Suprapubic skin (tissue), 4 donors: Measurements from ENCODE around the gene WWOX.

Experiments
- POLR2A ChIP-seq, 2 donors: fragments of 450-650 bp; IDR thresholded peaks; one replicate each; pipeline ENCODE4 v1.6.1; 2017; ENCODE audit warnings: antibody characterized with exemption in 2 of 2, mild to moderate bottlenecking in 2 of 2, moderate library complexity in 2 of 2
- POLR2AphosphoS5 ChIP-seq, 3 donors: sonication (generic); formaldehyde crosslinking; IDR thresholded peaks; one replicate each; pipeline ENCODE4 v1.6.1; 2017; ENCODE audit warnings: antibody characterized with exemption in 3 of 3
- TF ChIP-seq, protein P1 (sequence below), 2 donors: fragments of 200-600 bp in 1 of 2; fragments of 450-650 bp in 1 of 2; sonication (generic) in 1 of 2; IDR thresholded peaks; one replicate each; pipeline ENCODE4 v1.5.1; 2016 to 2019; ENCODE audit warnings: antibody characterized with exemption in 2 of 2, mild to moderate bottlenecking in 1 of 2, moderate library complexity in 1 of 2

DNA sequence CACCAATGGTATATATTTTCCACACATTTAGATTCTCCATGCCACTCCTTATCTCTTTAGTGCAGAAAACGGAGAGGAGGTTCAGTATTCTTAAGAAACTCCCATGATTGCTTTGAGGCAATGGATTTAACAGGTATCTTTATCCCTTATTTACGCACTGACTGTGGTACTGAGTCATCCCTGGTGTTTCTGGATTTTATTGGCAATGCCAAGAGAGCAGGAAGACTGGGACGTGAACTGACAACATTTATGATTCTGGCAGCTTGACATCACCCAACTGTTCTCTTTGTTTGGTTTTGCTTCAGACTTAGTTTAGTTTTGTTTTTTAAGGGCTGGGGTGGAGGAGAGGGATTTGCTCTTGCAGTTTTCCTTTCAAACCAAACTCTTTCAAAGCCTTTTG, 131.4 kb downstream of the WWOX start:
- TF ChIP-seq, protein P1, sequence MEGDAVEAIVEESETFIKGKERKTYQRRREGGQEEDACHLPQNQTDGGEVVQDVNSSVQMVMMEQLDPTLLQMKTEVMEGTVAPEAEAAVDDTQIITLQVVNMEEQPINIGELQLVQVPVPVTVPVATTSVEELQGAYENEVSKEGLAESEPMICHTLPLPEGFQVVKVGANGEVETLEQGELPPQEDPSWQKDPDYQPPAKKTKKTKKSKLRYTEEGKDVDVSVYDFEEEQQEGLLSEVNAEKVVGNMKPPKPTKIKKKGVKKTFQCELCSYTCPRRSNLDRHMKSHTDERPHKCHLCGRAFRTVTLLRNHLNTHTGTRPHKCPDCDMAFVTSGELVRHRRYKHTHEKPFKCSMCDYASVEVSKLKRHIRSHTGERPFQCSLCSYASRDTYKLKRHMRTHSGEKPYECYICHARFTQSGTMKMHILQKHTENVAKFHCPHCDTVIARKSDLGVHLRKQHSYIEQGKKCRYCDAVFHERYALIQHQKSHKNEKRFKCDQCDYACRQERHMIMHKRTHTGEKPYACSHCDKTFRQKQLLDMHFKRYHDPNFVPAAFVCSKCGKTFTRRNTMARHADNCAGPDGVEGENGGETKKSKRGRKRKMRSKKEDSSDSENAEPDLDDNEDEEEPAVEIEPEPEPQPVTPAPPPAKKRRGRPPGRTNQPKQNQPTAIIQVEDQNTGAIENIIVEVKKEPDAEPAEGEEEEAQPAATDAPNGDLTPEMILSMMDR (IDR thresholded peaks at IDR 0.05), result no peak
- TF ChIP-seq POLR2A (IDR thresholded peaks at IDR 0.05), result no peak
- no peak for TF ChIP-seq POLR2AphosphoS5 (IDR thresholded peaks at IDR 0.05)
